ENCODE results near the gene AP3M1.
A peak's percentile ranks its signal among the peaks of the same experiment; 100 is the strongest.

- no peak for TF ChIP-seq CTCF (IDR thresholded peaks at IDR 0.05)
- TF ChIP-seq EP300 (IDR thresholded peaks at IDR 0.05) = no peak
- TF ChIP-seq POLR2A (IDR thresholded peaks at IDR 0.05; ENCODE audit: low read depth) = no peak
- peak in 1 of 2 donors; percentile 28 for TF ChIP-seq POLR2AphosphoS5 (IDR thresholded peaks at IDR 0.05)
Observed at GRCh38 chr10:74189999-74190421, 39.4 kb upstream of the AP3M1 start.
